Nephron (organoid): ENCODE results near the gene INMT.

Experiments
- H3K27ac Mint-ChIP-seq, 3 experiments: 2 replicates each; pipeline ENCODE4 v1.8.0; 2020; ENCODE audit warnings: mixed read lengths in 3 of 3, mild to moderate bottlenecking in 2 of 3, moderate library complexity in 1 of 3
- H3K27me3 Mint-ChIP-seq: 2 replicates; pipeline ENCODE4 v1.8.0; 2021; ENCODE audit warnings: low read depth, mild to moderate bottlenecking, moderate library complexity, mixed read lengths
- H3K36me3 Mint-ChIP-seq: 2 replicates; pipeline ENCODE4 v1.8.0; 2020; ENCODE audit warnings: low read depth, mixed read lengths
- H3K4me1 Mint-ChIP-seq: 2 replicates; pipeline ENCODE4 v1.8.0; 2020; ENCODE audit warnings: mixed read lengths
- H3K4me3 Mint-ChIP-seq, 3 experiments: 2 replicates each; pipeline ENCODE4 v1.8.0; 2020; ENCODE audit warnings: mild to moderate bottlenecking in 3 of 3, mixed read lengths in 3 of 3, moderate library complexity in 2 of 3
- H3K9me3 Mint-ChIP-seq: 2 replicates; pipeline ENCODE4 v1.8.0; 2020; ENCODE audit warnings: mixed read lengths
- TF ChIP-seq, protein P1 (sequence below), 3 experiments: fragments of 200-600 bp; sonication (generic); IDR thresholded peaks; one replicate each; pipeline ENCODE4 v1.5.0; 2021; ENCODE audit warnings: antibody characterized with exemption in 3 of 3; ENCODE audit not compliant: unreplicated experiment in 3 of 3

INMT gene

GRCh38 chr7:30800785-30801252 lies 48.9 kb downstream of the INMT start:
- no peaks in the 10 kb centered on the region for H3K9me3 Mint-ChIP-seq
- H3K4me3 Mint-ChIP-seq, result no peak overlapping the region
- H3K27ac Mint-ChIP-seq, result no peak overlapping the region
- H3K27me3 Mint-ChIP-seq, result no peaks in the 10 kb centered on the region
- peaks cover 20% of the 10 kb centered on the region for H3K4me1 Mint-ChIP-seq
- peaks cover 16% of the 10 kb centered on the region for H3K36me3 Mint-ChIP-seq
- TF ChIP-seq, protein P1, sequence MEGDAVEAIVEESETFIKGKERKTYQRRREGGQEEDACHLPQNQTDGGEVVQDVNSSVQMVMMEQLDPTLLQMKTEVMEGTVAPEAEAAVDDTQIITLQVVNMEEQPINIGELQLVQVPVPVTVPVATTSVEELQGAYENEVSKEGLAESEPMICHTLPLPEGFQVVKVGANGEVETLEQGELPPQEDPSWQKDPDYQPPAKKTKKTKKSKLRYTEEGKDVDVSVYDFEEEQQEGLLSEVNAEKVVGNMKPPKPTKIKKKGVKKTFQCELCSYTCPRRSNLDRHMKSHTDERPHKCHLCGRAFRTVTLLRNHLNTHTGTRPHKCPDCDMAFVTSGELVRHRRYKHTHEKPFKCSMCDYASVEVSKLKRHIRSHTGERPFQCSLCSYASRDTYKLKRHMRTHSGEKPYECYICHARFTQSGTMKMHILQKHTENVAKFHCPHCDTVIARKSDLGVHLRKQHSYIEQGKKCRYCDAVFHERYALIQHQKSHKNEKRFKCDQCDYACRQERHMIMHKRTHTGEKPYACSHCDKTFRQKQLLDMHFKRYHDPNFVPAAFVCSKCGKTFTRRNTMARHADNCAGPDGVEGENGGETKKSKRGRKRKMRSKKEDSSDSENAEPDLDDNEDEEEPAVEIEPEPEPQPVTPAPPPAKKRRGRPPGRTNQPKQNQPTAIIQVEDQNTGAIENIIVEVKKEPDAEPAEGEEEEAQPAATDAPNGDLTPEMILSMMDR (IDR thresholded peaks at IDR 0.05; ENCODE audit: unreplicated experiment in 3 of 3), result peak; percentile 68 to 73 (median 72)

DNA sequence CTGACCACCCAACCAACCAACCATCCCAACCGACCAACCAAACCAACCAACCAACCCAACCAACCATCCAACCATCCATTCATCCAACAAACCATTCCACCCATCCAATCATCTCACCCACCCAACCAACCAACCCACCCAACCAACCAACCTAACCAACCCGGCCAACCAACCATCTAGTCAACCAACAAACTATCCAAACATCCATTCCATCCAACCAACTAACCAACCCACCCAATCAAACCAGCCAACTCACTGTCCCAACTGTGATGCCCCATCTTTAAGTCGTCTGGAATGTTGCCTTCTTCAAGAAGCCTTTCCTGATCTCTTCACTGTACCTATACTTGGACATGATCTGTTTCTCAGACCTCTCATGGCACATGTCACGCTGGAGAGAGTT lies 50.9 kb downstream of the INMT start:
- Mint-ChIP-seq H3K4me1 (no peaks in the 10 kb centered on the region), H3K9me3 (no peaks in the 10 kb centered on the region)
- TF ChIP-seq, protein P1 (IDR thresholded peaks at IDR 0.05; ENCODE audit: unreplicated experiment in 3 of 3), result no peak

DNA sequence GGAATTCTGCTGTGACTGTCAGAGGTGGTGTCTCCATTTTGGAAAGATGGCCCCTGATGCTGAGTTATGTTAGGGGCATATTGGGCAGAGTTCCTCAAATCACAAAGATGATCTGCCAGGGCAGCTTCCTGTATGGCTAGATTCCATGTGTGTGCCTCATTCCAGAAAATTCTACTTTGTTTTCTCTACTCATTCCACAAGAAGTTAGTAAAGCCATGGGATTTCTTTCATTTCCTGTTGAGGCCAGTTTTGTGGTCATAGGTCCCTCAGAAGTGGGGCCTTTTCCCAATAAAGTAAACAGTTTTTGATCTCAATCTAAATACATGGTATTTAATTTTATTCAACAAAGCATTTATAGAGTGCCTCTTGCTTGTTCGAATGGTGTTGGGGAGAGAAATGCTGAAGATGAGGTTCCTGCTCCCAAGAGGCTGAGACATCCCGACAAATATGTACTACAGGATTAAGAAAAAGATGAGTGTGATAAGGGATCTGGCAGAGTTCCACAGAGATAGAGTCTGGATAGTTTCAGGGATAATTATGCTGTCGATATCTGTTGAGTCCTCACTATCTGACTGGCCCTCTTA lies 52.2 kb downstream of the INMT start:
- Mint-ChIP-seq H3K27me3 (peaks cover 4% of the 10 kb centered on the region), H3K9me3 (no peaks in the 10 kb centered on the region), H3K4me1 (no peaks in the 10 kb centered on the region)

More for the DNA sequence above, 50.9 kb downstream of the INMT start:
- H3K36me3 Mint-ChIP-seq, result peaks cover 23% of the 10 kb centered on the region
- H3K4me3 Mint-ChIP-seq, result no peak overlapping the region
- no peak overlapping the region for H3K27ac Mint-ChIP-seq
- peaks cover 4% of the 10 kb centered on the region for H3K27me3 Mint-ChIP-seq

GRCh38 chr7:30805081-30805691 lies 53.3 kb downstream of the INMT start:
- Mint-ChIP-seq H3K36me3 (peaks cover 32% of the 10 kb centered on the region), H3K27ac (no peak overlapping the region), H3K9me3 (no peaks in the 10 kb centered on the region), H3K27me3 (peaks cover 4% of the 10 kb centered on the region), H3K4me3 (no peak overlapping the region), H3K4me1 (no peaks in the 10 kb centered on the region)
- TF ChIP-seq, protein P1 (IDR thresholded peaks at IDR 0.05; ENCODE audit: unreplicated experiment in 3 of 3), result no peak

More for the DNA sequence above, 52.2 kb downstream of the INMT start:
- Mint-ChIP-seq H3K27ac (no peak overlapping the region), H3K4me3 (no peak overlapping the region), H3K36me3 (peaks cover 32% of the 10 kb centered on the region)
- TF ChIP-seq, protein P1 (IDR thresholded peaks at IDR 0.05; ENCODE audit: unreplicated experiment in 3 of 3), result no peak

DNA sequence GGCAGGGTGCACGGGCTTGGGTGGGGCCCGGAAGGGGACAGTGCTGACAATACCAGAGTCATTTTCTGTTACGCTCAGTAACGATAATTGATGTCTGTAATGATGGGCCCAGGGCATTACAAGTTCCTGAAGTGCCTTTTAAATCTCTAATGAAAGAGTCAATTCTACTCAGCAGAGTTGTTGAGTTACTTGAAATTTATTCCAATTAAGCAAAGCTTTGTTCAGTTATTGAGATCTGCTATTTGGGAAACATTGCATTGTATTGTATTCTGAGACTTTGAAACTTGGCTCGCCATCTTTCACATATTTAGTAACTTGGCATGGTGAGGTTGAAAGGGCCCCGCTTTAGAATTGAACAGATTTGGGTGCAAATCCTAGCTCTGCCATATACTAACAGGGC lies 54.0 kb downstream of the INMT start:
- no peak overlapping the region for H3K4me3 Mint-ChIP-seq
- peaks cover 4% of the 10 kb centered on the region for H3K27me3 Mint-ChIP-seq
- H3K27ac Mint-ChIP-seq, result no peak overlapping the region
- H3K9me3 Mint-ChIP-seq, result no peaks in the 10 kb centered on the region
- H3K4me1 Mint-ChIP-seq, result no peaks in the 10 kb centered on the region
- TF ChIP-seq, protein P1 (IDR thresholded peaks at IDR 0.05; ENCODE audit: unreplicated experiment in 3 of 3), result no peak
- H3K36me3 Mint-ChIP-seq, result peaks cover 32% of the 10 kb centered on the region
